C4-2B (cell line): ENCODE measurements around the gene PKD2L2.
"Not testable (repeated sequence)": the region's sequence is repeated elsewhere in the genome, so short reads cannot be mapped to it uniquely, and the experiment has no call there.

ENCODE experiments used
- H3K27ac ChIP-seq: fragments of 450-650 bp; 2 replicates; pipeline ENCODE4 v1.5.1; 2017
- CTCF ChIP-seq: fragments of 450-650 bp; conservative IDR thresholded peaks from 2 replicates; pipeline ENCODE4 v1.5.1; 2017; ENCODE audit warnings: mild to moderate bottlenecking
- ZFX ChIP-seq: fragments of 450-650 bp; IDR thresholded peaks from 2 replicates; pipeline ENCODE4 v1.6.1; 2017

PKD2L2 gene

GRCh38 chr5:137856916-137857862 is 32.1 kb upstream of the PKD2L2 start:
- TF ChIP-seq CTCF (no peak), ZFX (no peak)
- H3K27ac ChIP-seq = no peak overlapping the region

GRCh38 chr5:137858223-137858916 is 30.9 kb upstream of the PKD2L2 start:
- no peak for TF ChIP-seq ZFX
- TF ChIP-seq CTCF = no peak
- H3K27ac ChIP-seq = no peak overlapping the region

GRCh38 chr5:137858954-137859353 is 30.3 kb upstream of the PKD2L2 start:
- H3K27ac ChIP-seq = no peak overlapping the region
- TF ChIP-seq CTCF = no peak
- TF ChIP-seq ZFX = no peak

- H3K27ac ChIP-seq = no peak overlapping the region
- no peak for TF ChIP-seq ZFX
- TF ChIP-seq CTCF = no peak
Observed at GRCh38 chr5:137862251-137862650, 27.0 kb upstream of the PKD2L2 start.

GRCh38 chr5:137863653-137864052 is 25.6 kb upstream of the PKD2L2 start:
- H3K27ac ChIP-seq = not testable (repeated sequence)

GRCh38 chr5:137866541-137867388 is 22.5 kb upstream of the PKD2L2 start:
- TF ChIP-seq ZFX = no peak
- TF ChIP-seq CTCF = no peak
- H3K27ac ChIP-seq = no peak overlapping the region

GRCh38 chr5:137867664-137868063 is 21.6 kb upstream of the PKD2L2 start, which contains the start of gene MYOT:
TSS of gene MYOT (plus strand) at chr5:137867860. CDS start at chr5:137870652, 2,792 bp downstream.
- no peak within 1 kb of the TSS for H3K27ac ChIP-seq
- TF ChIP-seq ZFX (no peak), CTCF (no peak)
